Measurements from ENCODE around the gene KDF1. TPM values are rescaled to one million over a fixed set of nuclear protein-coding genes. Genes with fewer than 3 reads are reported as not detected.

The KDF1 gene
- total and polyA plus RNA-seq, 2 donors (not counting 3 experiments of a cell fraction or from before 2014, with no cell fraction given), result not detected

GRCh38 chr1:26984291-26984690, 24.0 kb upstream of the KDF1 start:
- BruUV-seq (replicated peaks), result no TSS peak
- Histone ChIP-seq H3K36me3 (ENCODE audit: control insufficient read depth in 2 of 2, extremely low read depth in 1 of 2, insufficient read depth in 2 of 2, low read length in 2 of 2) (no peaks in the 10 kb centered on the region), H3K9me1 (replicated peaks; ENCODE audit: control insufficient read depth, extremely low read depth, insufficient read depth, low read length) (no peaks in the 10 kb centered on the region), H3K9ac (replicated peaks; ENCODE audit: extremely low read depth, insufficient read depth, low read length) (no peak overlapping the region), H3K4me2 (ENCODE audit: insufficient read depth, low read length) (no peak overlapping the region), H2AFZ (ENCODE audit: low read depth, low read length) (no peak overlapping the region), H3K9me3 (replicated peaks; ENCODE audit: control insufficient read depth, insufficient read depth, low read length) (no peaks in the 10 kb centered on the region), H3K4me1 (ENCODE audit: control insufficient read depth, extremely low read depth, insufficient read depth, low read length) (no peaks in the 10 kb centered on the region), H3K27ac (ENCODE audit: insufficient read depth, low read depth, low read length) (no peak overlapping the region), H3K4me3 (replicated peaks in 1 of 3; ENCODE audit: insufficient read depth in 1 of 3, low read depth in 1 of 3, low read length in 3 of 3) (no peak overlapping the region), H4K20me1 (replicated peaks; ENCODE audit: control insufficient read depth, extremely low read depth, insufficient read depth, low read length) (no peaks in the 10 kb centered on the region), H3K79me2 (ENCODE audit: control insufficient read depth, insufficient read depth, low read length) (no peaks in the 10 kb centered on the region), H3K27me3 (ENCODE audit: control insufficient read depth in 2 of 2, insufficient read depth in 2 of 2, low read length in 2 of 2) (peaks cover 2 to 10% of the 10 kb centered on the region in 2 experiments)
- TF ChIP-seq JUN (IDR thresholded peaks at IDR 0.05; ENCODE audit: borderline replicate concordance, insufficient read depth, insufficient read length, low read depth) (no peak), POLR2A (IDR thresholded peaks at IDR 0.05; ENCODE audit: low read depth, low read length) (no peak), MYC (IDR thresholded peaks at IDR 0.05; ENCODE audit: low read depth, low read length) (no peak), POLR2AphosphoS5 (IDR thresholded peaks at IDR 0.05; ENCODE audit: insufficient read depth, low read depth, low read length) (no peak), MAX (IDR thresholded peaks at IDR 0.05; ENCODE audit: insufficient read depth, insufficient read length) (no peak), GATA2 (IDR thresholded peaks at IDR 0.05; ENCODE audit: insufficient read depth, insufficient read length, low read depth, low read length) (no peak), EZH2 (IDR thresholded peaks at IDR 0.05; ENCODE audit: borderline replicate concordance, low read depth, low read length, severe bottlenecking) (no peak), FOS (IDR thresholded peaks at IDR 0.05; ENCODE audit: borderline replicate concordance, insufficient read depth, low read length) (no peak)
- TF ChIP-seq, protein P1, sequence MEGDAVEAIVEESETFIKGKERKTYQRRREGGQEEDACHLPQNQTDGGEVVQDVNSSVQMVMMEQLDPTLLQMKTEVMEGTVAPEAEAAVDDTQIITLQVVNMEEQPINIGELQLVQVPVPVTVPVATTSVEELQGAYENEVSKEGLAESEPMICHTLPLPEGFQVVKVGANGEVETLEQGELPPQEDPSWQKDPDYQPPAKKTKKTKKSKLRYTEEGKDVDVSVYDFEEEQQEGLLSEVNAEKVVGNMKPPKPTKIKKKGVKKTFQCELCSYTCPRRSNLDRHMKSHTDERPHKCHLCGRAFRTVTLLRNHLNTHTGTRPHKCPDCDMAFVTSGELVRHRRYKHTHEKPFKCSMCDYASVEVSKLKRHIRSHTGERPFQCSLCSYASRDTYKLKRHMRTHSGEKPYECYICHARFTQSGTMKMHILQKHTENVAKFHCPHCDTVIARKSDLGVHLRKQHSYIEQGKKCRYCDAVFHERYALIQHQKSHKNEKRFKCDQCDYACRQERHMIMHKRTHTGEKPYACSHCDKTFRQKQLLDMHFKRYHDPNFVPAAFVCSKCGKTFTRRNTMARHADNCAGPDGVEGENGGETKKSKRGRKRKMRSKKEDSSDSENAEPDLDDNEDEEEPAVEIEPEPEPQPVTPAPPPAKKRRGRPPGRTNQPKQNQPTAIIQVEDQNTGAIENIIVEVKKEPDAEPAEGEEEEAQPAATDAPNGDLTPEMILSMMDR (IDR thresholded peaks at IDR 0.05; ENCODE audit: extremely low read depth in 1 of 2, insufficient read depth in 1 of 2, low read depth in 1 of 2, low read length in 2 of 2), result no peak
- dilution Hi-C loops (cut with MboI; ENCODE audit: extremely low pct_ligation_motif_present, low sequenced_read_pairs) (no loop called here), intact Hi-C loops (cut with micrococcal nuclease) (no loop called here)
- CTCF ChIA-PET, result interaction anchor here (3.1 kb wide), 1 partner anchor 17 kb away, joined by 12 read pairs; no protein-coding TSS in a partner anchor
- POLR2A ChIA-PET, result no interaction called here
- DNase-seq (ENCODE audit: low read depth, low spot score), result no peak
- FAIRE-seq, result no peak

Measured in endothelial cell of umbilical vein (primary cell).